HG03432 (cell line): ENCODE measurements around the gene DNAJB8.
A peak's percentile ranks its signal among the peaks of the same experiment; 100 is the strongest.

Experiments used
- ATAC-seq: cut with Tn5 transposase; IDR thresholded peaks from one replicate; pipeline ENCODE4 v1.9.1; 2021; ENCODE audit warnings: mild to moderate bottlenecking, moderate library complexity; ENCODE audit not compliant: unreplicated experiment

DNAJB8 gene

GRCh38 chr3:128429275-128429674, 37.4 kb downstream of the DNAJB8 start:
- no peak for ATAC-seq

GRCh38 chr3:128427872-128428822, 38.5 kb downstream of the DNAJB8 start:
- no peak for ATAC-seq

GRCh38 chr3:128427175-128427857, 39.4 kb downstream of the DNAJB8 start:
- ATAC-seq: no peak

GRCh38 chr3:128426128-128426921, 40.4 kb downstream of the DNAJB8 start:
- ATAC-seq: peak; percentile 76

GRCh38 chr3:128425846-128426127, 40.9 kb downstream of the DNAJB8 start:
- no peak for ATAC-seq

GRCh38 chr3:128425142-128425845, 41.4 kb downstream of the DNAJB8 start:
- ATAC-seq: no peak

- no peak for ATAC-seq
Measured at GRCh38 chr3:128424508-128425069, 42.1 kb downstream of the DNAJB8 start.

- ATAC-seq: no peak
Measured at GRCh38 chr3:128423525-128424147, 43.1 kb downstream of the DNAJB8 start.

GRCh38 chr3:128422762-128423524, 43.7 kb downstream of the DNAJB8 start:
- ATAC-seq: no peak

- no peak for ATAC-seq
Measured at GRCh38 chr3:128421966-128422365, 44.7 kb downstream of the DNAJB8 start.

GRCh38 chr3:128421439-128421836, 45.3 kb downstream of the DNAJB8 start:
- no peak for ATAC-seq

GRCh38 chr3:128420720-128421438, 45.8 kb downstream of the DNAJB8 start:
- ATAC-seq: no peak

GRCh38 chr3:128420289-128420688, 46.4 kb downstream of the DNAJB8 start:
- no peak for ATAC-seq

- ATAC-seq: no peak
Measured at GRCh38 chr3:128419311-128419710, 47.4 kb downstream of the DNAJB8 start.

- ATAC-seq: no peak
Measured at GRCh38 chr3:128418900-128419299, 47.8 kb downstream of the DNAJB8 start.

- no peak for ATAC-seq
Measured at GRCh38 chr3:128416578-128417211, 50.0 kb downstream of the DNAJB8 start.

- ATAC-seq: no peak
Measured at GRCh38 chr3:128415773-128416577, 50.7 kb downstream of the DNAJB8 start.
